ENCODE data around the gene ARHGAP9.
A peak's percentile ranks its signal among the peaks of the same experiment; 100 is the strongest.

The ARHGAP9 gene

DNA sequence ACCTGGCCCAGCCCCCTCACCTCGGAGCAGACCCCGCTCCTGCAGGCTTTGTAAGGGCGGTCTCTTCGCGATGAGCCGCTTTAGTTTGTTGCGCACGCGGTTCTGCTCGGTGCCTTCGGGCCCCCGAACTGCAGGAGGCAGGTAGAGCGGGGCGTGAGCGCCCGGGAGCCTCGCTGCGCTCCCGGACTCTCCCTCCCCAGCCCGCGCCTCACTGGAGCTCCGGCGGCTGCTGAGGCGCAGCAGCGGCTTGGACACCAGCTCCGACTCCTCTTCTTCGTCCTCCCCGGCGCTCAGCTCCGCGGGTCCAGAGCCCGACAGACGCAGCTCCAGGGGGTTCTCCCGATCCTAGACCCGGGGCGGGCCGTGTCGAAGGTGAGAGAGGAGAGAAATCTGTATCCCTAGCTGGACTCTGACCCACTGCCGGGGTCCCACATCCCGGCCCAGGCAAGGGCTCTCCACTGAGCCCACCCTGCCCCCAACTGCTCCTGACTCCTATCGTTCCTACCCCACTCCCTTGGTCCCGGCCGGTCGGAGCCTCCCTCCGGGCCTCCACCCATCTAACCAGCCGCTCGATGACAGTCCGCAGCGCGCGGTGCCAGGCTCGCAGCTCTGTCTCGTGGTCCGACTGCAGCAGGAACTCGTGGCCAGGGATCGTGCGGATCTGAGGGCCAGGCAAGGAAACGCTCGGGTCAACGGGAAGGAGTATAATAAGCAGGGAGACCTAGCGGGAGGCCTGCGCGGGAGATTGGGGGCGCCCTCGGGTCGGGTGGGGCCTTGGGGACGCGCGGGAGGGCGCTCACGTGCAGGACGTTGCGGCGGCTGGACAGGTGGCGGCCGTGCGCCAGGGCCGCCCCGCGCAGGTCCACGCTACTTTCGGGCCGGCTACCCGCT is 4.2 kb downstream of the ARHGAP9 start:
- Histone ChIP-seq H3K4me1 (ENCODE audit: insufficient read depth, low read length) (peaks cover 17% of the 10 kb centered on the region), H3K9me3 (ENCODE audit: control insufficient read depth, insufficient read depth, low read length) (no peaks in the 10 kb centered on the region), H3K36me3 (ENCODE audit: insufficient read depth, low read length) (no peaks in the 10 kb centered on the region), H3K9ac (ENCODE audit: low read depth, low read length) (peak overlapping the region; percentile 49; the same call in 1 of the 2 replicates)

DNA sequence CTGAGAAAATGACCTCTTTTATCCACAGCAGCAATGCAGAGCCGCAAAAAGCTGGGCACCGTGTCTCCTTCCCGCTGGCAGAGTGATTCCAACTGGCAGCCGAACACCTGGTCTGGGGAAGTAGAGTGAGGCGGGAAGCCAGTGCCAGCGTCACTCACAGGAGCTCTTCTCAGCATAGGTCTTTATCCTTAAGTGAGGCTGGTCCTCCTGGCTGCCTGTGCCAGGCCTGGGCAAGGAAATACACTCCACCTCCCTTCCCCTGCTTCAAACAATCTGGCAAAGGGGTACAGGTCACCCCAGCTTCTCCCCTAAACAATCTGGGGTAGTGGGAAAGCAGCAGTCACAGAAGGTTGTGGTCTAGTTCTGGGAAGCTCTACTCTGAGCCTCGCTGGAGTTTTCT is 4.8 kb downstream of the ARHGAP9 start:
- peak overlapping the region; percentile 49; the same call in 1 of the 2 replicates for H3K9ac ChIP-seq (ENCODE audit: low read depth, low read length)
- H3K9me3 ChIP-seq (ENCODE audit: control insufficient read depth, insufficient read depth, low read length) = no peaks in the 10 kb centered on the region
- peaks cover 17% of the 10 kb centered on the region for H3K4me1 ChIP-seq (ENCODE audit: insufficient read depth, low read length)
- H3K36me3 ChIP-seq (ENCODE audit: insufficient read depth, low read length) = no peaks in the 10 kb centered on the region

DNA sequence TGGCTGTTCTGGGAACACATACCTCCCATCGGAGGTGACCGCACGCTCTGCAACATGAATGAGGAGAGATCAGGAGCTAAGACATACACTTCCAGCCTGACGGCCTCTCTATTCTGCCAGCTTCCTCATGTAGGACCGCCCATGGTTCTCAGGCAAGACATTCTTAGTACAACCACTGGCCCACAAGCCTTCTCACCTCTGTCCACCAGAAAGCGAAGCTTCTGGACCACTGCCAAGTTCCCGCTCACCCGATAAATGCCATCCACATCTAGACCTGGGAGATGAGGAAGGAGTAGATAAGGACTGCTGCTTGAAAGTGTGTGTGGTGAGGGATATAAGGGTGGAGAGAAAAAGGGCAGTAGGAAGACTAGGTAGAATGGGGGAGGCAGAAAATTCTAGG is 5.2 kb downstream of the ARHGAP9 start:
- Histone ChIP-seq H3K36me3 (ENCODE audit: insufficient read depth, low read length) (no peaks in the 10 kb centered on the region), H3K9me3 (ENCODE audit: control insufficient read depth, insufficient read depth, low read length) (no peaks in the 10 kb centered on the region), H3K9ac (ENCODE audit: low read depth, low read length) (no peak overlapping the region), H3K4me1 (ENCODE audit: insufficient read depth, low read length) (peaks cover 17% of the 10 kb centered on the region)

DNA sequence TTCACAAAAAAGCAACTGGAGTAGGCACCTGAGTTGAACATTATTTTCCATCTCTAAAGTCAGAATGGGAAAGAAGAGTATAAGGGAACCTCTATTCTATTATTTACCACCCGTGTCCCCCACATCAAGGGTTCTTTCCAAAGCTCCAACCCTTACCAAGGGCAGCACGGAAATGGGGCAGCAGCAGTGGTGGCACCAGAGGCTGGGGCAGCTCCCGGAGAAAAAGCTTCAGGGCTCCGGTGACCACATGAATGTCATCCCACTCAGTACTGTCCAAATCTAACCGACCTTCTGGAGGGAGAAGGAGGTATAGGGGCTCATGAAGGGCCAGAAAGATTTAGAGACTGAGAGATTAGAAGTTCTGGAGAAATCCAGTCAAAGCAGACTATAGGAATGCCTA is 5.8 kb downstream of the ARHGAP9 start:
- Histone ChIP-seq H3K36me3 (ENCODE audit: insufficient read depth, low read length) (no peaks in the 10 kb centered on the region), H3K9ac (ENCODE audit: low read depth, low read length) (no peak overlapping the region), H3K4me1 (ENCODE audit: insufficient read depth, low read length) (peaks cover 17% of the 10 kb centered on the region), H3K9me3 (ENCODE audit: control insufficient read depth, insufficient read depth, low read length) (no peaks in the 10 kb centered on the region)

DNA sequence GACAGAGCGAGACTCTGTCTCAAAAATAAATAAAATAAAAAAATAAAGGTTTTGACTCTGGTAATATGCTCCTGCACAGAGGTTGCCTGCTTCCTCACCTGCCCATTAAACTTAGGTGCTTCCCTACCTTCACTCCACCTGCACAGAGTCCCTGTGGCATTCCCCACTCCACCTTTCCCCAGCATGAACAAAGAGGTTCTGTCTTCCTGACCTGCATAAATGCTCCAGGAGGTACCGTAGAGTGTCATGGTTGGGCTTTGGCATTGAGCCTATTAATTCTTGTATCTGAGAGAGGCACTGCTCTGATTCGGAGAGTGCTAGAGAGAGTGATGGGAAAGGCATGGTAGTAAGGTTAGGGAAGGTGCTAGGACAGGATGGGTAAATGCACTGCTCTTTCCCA is 6.3 kb downstream of the ARHGAP9 start:
- H3K36me3 ChIP-seq (ENCODE audit: insufficient read depth, low read length) = no peaks in the 10 kb centered on the region
- H3K9me3 ChIP-seq (ENCODE audit: control insufficient read depth, insufficient read depth, low read length) = no peaks in the 10 kb centered on the region
- peaks cover 17% of the 10 kb centered on the region for H3K4me1 ChIP-seq (ENCODE audit: insufficient read depth, low read length)
- H3K9ac ChIP-seq (ENCODE audit: low read depth, low read length) = no peak overlapping the region

DNA sequence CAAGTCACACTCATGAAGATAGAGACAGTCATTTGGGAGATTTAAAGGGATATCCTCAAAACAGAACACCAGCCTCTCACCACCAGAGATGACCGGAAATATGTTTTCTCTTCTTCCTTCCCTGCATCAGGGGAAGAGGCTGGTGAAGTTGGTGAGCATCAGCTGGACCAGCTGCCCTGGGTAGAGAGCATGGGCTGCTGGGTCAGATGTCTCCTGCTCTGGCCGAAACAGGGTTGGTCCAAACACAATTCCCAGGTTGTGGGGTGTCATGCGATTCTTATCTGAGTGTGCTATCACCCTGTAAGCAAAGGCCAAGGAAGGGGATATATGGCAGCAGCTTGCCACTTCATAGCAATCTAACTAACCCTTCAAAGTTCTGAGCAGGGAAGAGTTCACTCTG is 7.3 kb downstream of the ARHGAP9 start:
- Histone ChIP-seq H3K4me1 (ENCODE audit: insufficient read depth, low read length) (peaks cover 7% of the 10 kb centered on the region), H3K9me3 (ENCODE audit: control insufficient read depth, insufficient read depth, low read length) (no peaks in the 10 kb centered on the region), H3K36me3 (ENCODE audit: insufficient read depth, low read length) (no peaks in the 10 kb centered on the region), H3K9ac (ENCODE audit: low read depth, low read length) (no peak overlapping the region)

DNA sequence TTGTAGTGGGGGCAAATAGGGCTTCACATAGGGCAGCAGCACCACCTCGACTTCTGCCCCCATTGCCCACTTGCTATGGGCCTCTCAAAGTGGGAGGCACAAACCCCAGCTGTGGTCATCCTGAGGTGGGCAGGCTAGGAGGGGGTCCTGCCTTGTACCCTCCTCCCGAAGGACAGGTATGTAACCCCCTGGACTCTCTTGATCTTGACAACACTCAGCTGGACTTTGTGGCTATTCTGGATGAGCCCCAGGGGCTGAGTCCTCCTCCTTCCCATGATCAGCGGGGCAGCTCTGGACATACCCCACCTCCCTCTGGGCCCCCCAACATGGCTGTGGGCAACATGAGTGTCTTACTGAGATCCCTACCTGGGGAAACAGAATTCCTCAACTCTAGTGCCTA is 8.0 kb downstream of the ARHGAP9 start:
- Histone ChIP-seq H3K36me3 (ENCODE audit: insufficient read depth, low read length) (no peaks in the 10 kb centered on the region), H3K9ac (ENCODE audit: low read depth, low read length) (no peak overlapping the region), H3K9me3 (ENCODE audit: control insufficient read depth, insufficient read depth, low read length) (no peaks in the 10 kb centered on the region), H3K4me1 (ENCODE audit: insufficient read depth, low read length) (no peaks in the 10 kb centered on the region; the same call in 1 of the 2 replicates)

DNA sequence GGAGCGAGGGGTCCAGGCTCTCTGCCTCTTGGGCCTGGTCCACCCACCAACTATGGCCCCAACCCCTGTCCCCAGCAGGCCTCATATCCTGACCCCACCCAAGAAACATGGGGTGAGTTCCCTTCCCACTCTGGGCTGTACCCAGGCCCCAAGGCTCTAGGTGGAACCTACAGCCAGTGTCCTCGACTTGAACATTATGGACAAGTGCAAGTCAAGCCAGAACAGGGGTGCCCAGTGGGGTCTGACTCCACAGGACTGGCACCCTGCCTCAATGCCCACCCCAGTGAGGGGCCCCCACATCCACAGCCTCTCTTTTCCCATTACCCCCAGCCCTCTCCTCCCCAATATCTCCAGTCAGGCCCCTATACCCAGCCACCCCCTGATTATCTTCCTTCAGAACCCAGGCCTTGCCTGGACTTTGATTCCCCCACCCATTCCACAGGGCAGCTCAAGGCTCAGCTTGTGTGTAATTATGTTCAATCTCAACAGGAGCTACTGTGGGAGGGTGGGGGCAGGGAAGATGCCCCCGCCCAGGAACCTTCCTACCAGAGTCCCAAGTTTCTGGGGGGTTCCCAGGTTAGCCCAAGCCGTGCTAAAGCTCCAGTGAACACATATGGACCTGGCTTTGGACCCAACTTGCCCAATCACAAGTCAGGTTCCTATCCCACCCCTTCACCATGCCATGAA is 8.6 kb downstream of the ARHGAP9 start:
- no peaks in the 10 kb centered on the region for H3K4me1 ChIP-seq (ENCODE audit: insufficient read depth, low read length)
- H3K9me3 ChIP-seq (ENCODE audit: control insufficient read depth, insufficient read depth, low read length) = no peaks in the 10 kb centered on the region
- no peaks in the 10 kb centered on the region for H3K36me3 ChIP-seq (ENCODE audit: insufficient read depth, low read length)
- no peak overlapping the region for H3K9ac ChIP-seq (ENCODE audit: low read depth, low read length)

DNA sequence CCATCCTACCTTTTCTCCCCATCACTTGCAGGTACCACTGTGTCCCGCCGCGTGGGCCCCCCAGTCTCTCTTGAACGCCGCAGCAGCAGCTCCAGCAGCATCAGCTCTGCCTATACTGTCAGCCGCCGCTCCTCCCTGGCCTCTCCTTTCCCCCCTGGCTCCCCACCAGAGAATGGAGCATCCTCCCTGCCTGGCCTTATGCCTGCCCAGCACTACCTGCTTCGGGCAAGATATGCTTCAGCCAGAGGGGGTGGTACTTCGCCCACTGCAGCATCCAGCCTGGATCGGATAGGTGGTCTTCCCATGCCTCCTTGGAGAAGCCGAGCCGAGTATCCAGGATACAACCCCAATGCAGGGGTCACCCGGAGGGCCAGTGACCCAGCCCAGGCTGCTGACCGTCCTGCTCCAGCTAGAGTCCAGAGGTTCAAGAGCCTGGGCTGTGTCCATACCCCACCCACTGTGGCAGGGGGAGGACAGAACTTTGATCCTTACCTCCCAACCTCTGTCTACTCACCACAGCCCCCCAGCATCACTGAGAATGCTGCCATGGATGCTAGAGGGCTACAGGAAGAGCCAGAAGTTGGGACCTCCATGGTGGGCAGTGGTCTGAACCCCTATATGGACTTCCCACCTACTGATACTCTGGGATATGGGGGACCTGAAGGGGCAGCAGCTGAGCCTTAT is 9.2 kb downstream of the ARHGAP9 start:
- H3K9me3 ChIP-seq (ENCODE audit: control insufficient read depth, insufficient read depth, low read length) = no peaks in the 10 kb centered on the region
- no peaks in the 10 kb centered on the region for H3K4me1 ChIP-seq (ENCODE audit: insufficient read depth, low read length)
- no peak overlapping the region for H3K9ac ChIP-seq (ENCODE audit: low read depth, low read length)
- no peaks in the 10 kb centered on the region for H3K36me3 ChIP-seq (ENCODE audit: insufficient read depth, low read length)

DNA sequence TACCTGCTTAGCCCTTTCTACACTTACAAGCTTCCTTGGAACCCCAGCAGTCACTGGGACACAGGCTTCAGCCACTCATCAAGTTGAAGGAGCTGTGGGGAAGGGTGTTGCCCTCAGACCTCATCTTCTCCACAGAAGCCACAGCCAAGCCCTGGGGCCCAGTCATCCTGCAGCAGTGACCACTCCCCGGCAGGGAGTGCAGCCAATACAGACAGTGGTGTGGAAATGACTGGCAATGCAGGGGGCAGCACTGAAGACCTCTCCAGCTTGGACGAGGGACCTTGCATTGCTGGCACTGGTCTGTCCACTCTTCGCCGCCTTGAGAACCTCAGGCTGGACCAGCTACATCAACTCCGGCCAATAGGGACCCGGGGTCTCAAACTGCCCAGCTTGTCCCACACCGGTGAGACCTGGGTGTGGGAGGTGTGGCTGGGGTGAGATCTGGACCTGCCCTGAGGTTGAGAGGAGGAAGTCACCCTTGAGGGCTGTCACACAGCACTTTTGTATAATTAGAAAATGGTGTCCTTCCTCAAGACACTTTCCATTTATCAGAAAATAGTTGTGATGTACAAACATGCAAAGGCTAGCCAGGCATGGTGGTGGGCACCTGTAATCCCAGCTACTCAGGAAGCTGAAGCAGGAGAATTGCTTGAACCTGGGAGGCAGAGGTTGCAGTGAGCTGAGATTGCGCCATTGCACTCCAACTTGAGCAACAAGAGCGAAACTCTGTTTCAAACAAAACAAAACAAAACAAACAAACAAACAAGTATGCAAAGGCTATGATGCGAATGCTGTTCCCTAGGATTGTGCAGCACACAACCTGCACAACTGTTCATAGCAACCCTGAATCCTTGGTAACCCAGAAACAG is 10.1 kb downstream of the ARHGAP9 start:
- Histone ChIP-seq H3K4me1 (ENCODE audit: insufficient read depth, low read length) (no peaks in the 10 kb centered on the region), H3K9me3 (ENCODE audit: control insufficient read depth, insufficient read depth, low read length) (no peaks in the 10 kb centered on the region), H3K36me3 (ENCODE audit: insufficient read depth, low read length) (no peaks in the 10 kb centered on the region), H3K9ac (ENCODE audit: low read depth, low read length) (no peak overlapping the region)

DNA sequence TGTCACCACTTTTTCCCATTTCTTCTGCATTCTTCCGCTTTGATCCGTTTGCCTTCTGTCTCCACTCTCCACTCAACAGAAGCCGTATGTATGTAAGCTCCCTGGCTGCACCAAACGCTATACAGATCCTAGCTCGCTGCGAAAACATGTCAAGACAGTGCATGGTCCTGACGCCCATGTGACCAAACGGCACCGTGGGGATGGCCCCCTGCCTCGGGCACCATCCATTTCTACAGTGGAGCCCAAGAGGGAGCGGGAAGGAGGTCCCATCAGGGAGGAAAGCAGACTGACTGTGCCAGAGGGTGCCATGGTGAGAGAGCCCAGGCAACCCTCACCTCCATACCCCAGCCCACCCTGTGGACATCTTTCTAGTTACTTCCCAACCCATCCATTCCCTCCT is 11.8 kb downstream of the ARHGAP9 start:
- Histone ChIP-seq H3K9me3 (ENCODE audit: control insufficient read depth, insufficient read depth, low read length) (no peaks in the 10 kb centered on the region), H3K36me3 (ENCODE audit: insufficient read depth, low read length) (no peaks in the 10 kb centered on the region), H3K4me1 (ENCODE audit: insufficient read depth, low read length) (0 out of 2 replicates have a peak, but pooled peaks cover under 1% of the 10 kb centered on the region), H3K9ac (ENCODE audit: low read depth, low read length) (no peak overlapping the region)

DNA sequence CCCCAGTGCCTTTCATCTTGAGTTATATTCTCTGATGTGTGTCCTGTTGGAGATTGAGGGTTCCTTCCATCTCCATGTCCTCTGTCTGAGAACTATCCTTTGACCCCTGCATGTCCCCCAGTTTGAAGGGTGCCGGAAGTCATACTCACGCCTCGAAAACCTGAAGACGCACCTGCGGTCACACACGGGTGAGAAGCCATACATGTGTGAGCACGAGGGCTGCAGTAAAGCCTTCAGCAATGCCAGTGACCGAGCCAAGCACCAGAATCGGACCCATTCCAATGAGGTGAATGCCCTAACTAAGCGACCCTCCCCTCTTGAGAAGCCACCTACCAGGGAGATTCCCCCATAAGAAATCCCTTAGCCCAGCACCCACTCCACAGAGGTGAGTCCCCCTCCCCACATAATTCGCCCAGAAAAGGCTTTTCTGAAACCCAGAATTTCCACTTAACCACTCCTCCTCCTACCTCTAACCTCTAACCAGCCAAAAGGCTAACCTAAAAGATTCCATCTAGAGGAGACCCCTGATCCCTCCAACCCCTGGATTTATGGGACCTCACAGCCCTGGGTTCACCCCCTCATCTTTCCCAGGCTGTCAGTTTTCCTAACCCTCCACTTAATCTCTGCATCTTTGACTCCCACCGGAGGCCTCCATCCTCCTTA is 12.3 kb downstream of the ARHGAP9 start:
- Histone ChIP-seq H3K36me3 (ENCODE audit: insufficient read depth, low read length) (no peaks in the 10 kb centered on the region), H3K4me1 (ENCODE audit: insufficient read depth, low read length) (0 out of 2 replicates have a peak, but pooled peaks cover 2% of the 10 kb centered on the region), H3K9me3 (ENCODE audit: control insufficient read depth, insufficient read depth, low read length) (no peaks in the 10 kb centered on the region), H3K9ac (ENCODE audit: low read depth, low read length) (no peak overlapping the region)

DNA sequence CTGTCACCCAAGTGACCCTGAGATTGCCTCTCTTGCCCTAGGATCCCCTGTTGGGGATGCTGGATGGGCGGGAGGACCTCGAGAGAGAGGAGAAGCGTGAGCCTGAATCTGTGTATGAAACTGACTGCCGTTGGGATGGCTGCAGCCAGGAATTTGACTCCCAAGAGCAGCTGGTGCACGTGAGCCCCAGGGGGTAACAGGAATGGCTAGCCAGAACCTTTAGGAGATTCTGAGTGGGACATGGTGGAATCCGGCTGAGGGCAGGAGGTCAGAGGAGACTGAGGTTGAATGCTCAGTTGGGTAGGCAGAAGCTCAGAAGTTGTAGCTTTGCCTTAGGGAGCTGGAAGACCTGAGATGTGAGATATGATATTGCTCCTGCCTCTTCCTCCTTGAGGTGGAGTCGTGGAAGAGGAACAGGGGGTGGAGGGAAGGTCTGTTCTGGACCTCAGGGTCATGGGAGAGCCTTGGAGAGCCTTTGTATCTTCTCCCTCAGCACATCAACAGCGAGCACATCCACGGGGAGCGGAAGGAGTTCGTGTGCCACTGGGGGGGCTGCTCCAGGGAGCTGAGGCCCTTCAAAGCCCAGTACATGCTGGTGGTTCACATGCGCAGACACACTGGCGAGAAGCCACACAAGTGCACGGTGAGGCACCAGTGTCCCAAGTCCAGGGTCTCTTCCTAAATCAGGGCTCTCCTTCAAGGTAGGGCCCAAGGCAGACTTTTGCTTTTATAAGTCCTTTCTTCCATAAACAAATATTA is 13.7 kb downstream of the ARHGAP9 start:
- H3K9ac ChIP-seq (ENCODE audit: low read depth, low read length) = no peak overlapping the region
- 0 out of 2 replicates have a peak, but pooled peaks cover 2% of the 10 kb centered on the region for H3K4me1 ChIP-seq (ENCODE audit: insufficient read depth, low read length)
- no peaks in the 10 kb centered on the region for H3K9me3 ChIP-seq (ENCODE audit: control insufficient read depth, insufficient read depth, low read length)
- no peaks in the 10 kb centered on the region for H3K36me3 ChIP-seq (ENCODE audit: insufficient read depth, low read length)

Measured in ES-I3 (cell line).